HAP-1 (cell line): ENCODE results near the gene CTBP2.
A peak's percentile ranks its signal among the peaks of the same experiment; 100 is the strongest.
"Not testable (repeated sequence)": the region's sequence is repeated elsewhere in the genome, so short reads cannot be mapped to it uniquely, and the experiment has no call there.

ENCODE experiments used
- DNase-seq, 2 experiments: peaks; one replicate each; pipeline ENCODE4 v3.0.0-alpha.2; 2016 to 2020; ENCODE audit warnings: low spot score in 2 of 2
- H3K27me3 ChIP-seq: fragments of 250-450 bp; sonication (Bioruptor Pico); 2 replicates; pipeline ENCODE4 v1.5.1; 2020; ENCODE audit warnings: low read depth, mild to moderate bottlenecking, moderate library complexity
- H3K36me3 ChIP-seq: fragments of 250-450 bp; sonication (Bioruptor Pico); replicated peaks from 2 replicates; pipeline ENCODE4 v1.5.1; 2020; ENCODE audit warnings: mild to moderate bottlenecking
- H3K4me1 ChIP-seq: fragments of 250-450 bp; sonication (Bioruptor Pico); 2 replicates; pipeline ENCODE4 v1.5.1; 2020; ENCODE audit warnings: mild to moderate bottlenecking
- H3K4me3 ChIP-seq: fragments of 250-450 bp; sonication (Bioruptor Pico); 2 replicates; pipeline ENCODE4 v1.5.1; 2020; ENCODE audit warnings: mild to moderate bottlenecking, moderate library complexity
- H3K9me3 ChIP-seq: fragments of 250-450 bp; sonication (Bioruptor Pico); 2 replicates; pipeline ENCODE4 v1.5.1; 2020; ENCODE audit warnings: mild to moderate bottlenecking, moderate library complexity
- in situ Hi-C: fragments of 300-500 bp; cut with MboI; formaldehyde crosslinking; loops from 3 replicates; pipeline ENCODE4 v1.14.3; 2020; ENCODE audit warnings: low sequenced_read_pairs, inconsistent platforms, mixed read lengths

The CTBP2 gene

GRCh38 chr10:124996854-124997215, 163.5 kb downstream of the CTBP2 start:
- Histone ChIP-seq H3K4me1 (no peaks in the 10 kb centered on the region), H3K27me3 (no peaks in the 10 kb centered on the region), H3K9me3 (no peaks in the 10 kb centered on the region), H3K4me3 (no peak overlapping the region), H3K36me3 (peaks cover 81% of the 10 kb centered on the region)
- no peak for DNase-seq
- in situ Hi-C loops: loop anchor here (25.0 kb wide), 1 partner anchor 460 kb away; no protein-coding TSS in a partner anchor

- no peak overlapping the region for H3K4me3 ChIP-seq
- no peak for DNase-seq
- H3K4me1 ChIP-seq: no peaks in the 10 kb centered on the region
- peaks cover 87% of the 10 kb centered on the region for H3K36me3 ChIP-seq
- in situ Hi-C loops: loop anchor here (25.0 kb wide), 1 partner anchor 459 kb away; no protein-coding TSS in a partner anchor
- H3K27me3 ChIP-seq: no peaks in the 10 kb centered on the region
- H3K9me3 ChIP-seq: no peaks in the 10 kb centered on the region
Measured at GRCh38 chr10:124996127-124996853, 164.1 kb downstream of the CTBP2 start.

- in situ Hi-C loops: loop anchor here (25.0 kb wide), 1 partner anchor 458 kb away; no protein-coding TSS in a partner anchor
- H3K36me3 ChIP-seq: peaks cover 88% of the 10 kb centered on the region
Measured at GRCh38 chr10:124995605-124996004, 164.8 kb downstream of the CTBP2 start.

GRCh38 chr10:124994573-124995473, 165.5 kb downstream of the CTBP2 start:
- peaks cover 86% of the 10 kb centered on the region for H3K36me3 ChIP-seq
- no peaks in the 10 kb centered on the region for H3K27me3 ChIP-seq
- in situ Hi-C loops: loop anchor here (25.0 kb wide), 1 partner anchor 458 kb away; no protein-coding TSS in a partner anchor
- H3K4me1 ChIP-seq: no peaks in the 10 kb centered on the region
- no peak overlapping the region for H3K4me3 ChIP-seq
- no peaks in the 10 kb centered on the region for H3K9me3 ChIP-seq
- DNase-seq: no peak

More at GRCh38 chr10:124995605-124996004, 164.8 kb downstream of the CTBP2 start:
- H3K4me1 ChIP-seq: no peaks in the 10 kb centered on the region
- no peak for DNase-seq
- no peaks in the 10 kb centered on the region for H3K9me3 ChIP-seq
- no peaks in the 10 kb centered on the region for H3K27me3 ChIP-seq
- no peak overlapping the region for H3K4me3 ChIP-seq

GRCh38 chr10:124993736-124994451, 166.5 kb downstream of the CTBP2 start:
- Histone ChIP-seq H3K36me3 (peaks cover 90% of the 10 kb centered on the region), H3K27me3 (no peaks in the 10 kb centered on the region), H3K4me3 (no peak overlapping the region), H3K9me3 (no peaks in the 10 kb centered on the region), H3K4me1 (no peaks in the 10 kb centered on the region)
- in situ Hi-C loops: loop anchor here (25.0 kb wide), 1 partner anchor 457 kb away; no protein-coding TSS in a partner anchor
- no peak for DNase-seq

- Histone ChIP-seq H3K4me1 (no peaks in the 10 kb centered on the region), H3K27me3 (no peaks in the 10 kb centered on the region), H3K4me3 (no peak overlapping the region), H3K36me3 (peaks cover 85% of the 10 kb centered on the region), H3K9me3 (no peaks in the 10 kb centered on the region)
- DNase-seq: no peak
- in situ Hi-C loops: loop anchor here (25.0 kb wide), 1 partner anchor 456 kb away; no protein-coding TSS in a partner anchor
Measured at GRCh38 chr10:124993345-124993708, 167.0 kb downstream of the CTBP2 start.

- peaks cover 85% of the 10 kb centered on the region for H3K36me3 ChIP-seq
- DNase-seq: peak; percentile 42 to 80
Measured at GRCh38 chr10:124992462-124993344, 167.7 kb downstream of the CTBP2 start.

GRCh38 chr10:124991835-124992234, 168.5 kb downstream of the CTBP2 start:
- no peaks in the 10 kb centered on the region for H3K4me1 ChIP-seq
- no peaks in the 10 kb centered on the region for H3K9me3 ChIP-seq
- in situ Hi-C loops: loop anchor here (25.0 kb wide), 1 partner anchor 455 kb away; no protein-coding TSS in a partner anchor
- no peak overlapping the region for H3K4me3 ChIP-seq
- H3K27me3 ChIP-seq: no peaks in the 10 kb centered on the region
- peaks cover 85% of the 10 kb centered on the region for H3K36me3 ChIP-seq
- no peak for DNase-seq

More at GRCh38 chr10:124992462-124993344, 167.7 kb downstream of the CTBP2 start:
- Histone ChIP-seq H3K9me3 (no peaks in the 10 kb centered on the region), H3K4me1 (no peaks in the 10 kb centered on the region), H3K27me3 (no peaks in the 10 kb centered on the region), H3K4me3 (no peak overlapping the region)
- in situ Hi-C loops: loop anchor here (25.0 kb wide), 1 partner anchor 455 kb away; no protein-coding TSS in a partner anchor

- Histone ChIP-seq H3K4me3 (no peak overlapping the region), H3K4me1 (no peaks in the 10 kb centered on the region), H3K36me3 (peaks cover 88% of the 10 kb centered on the region), H3K9me3 (no peaks in the 10 kb centered on the region), H3K27me3 (no peaks in the 10 kb centered on the region)
- DNase-seq: no peak
- in situ Hi-C loops: loop anchor here (25.0 kb wide), 1 partner anchor 454 kb away; no protein-coding TSS in a partner anchor
Measured at GRCh38 chr10:124990671-124991625, 169.4 kb downstream of the CTBP2 start.

- Histone ChIP-seq H3K27me3 (no peaks in the 10 kb centered on the region), H3K4me1 (no peaks in the 10 kb centered on the region), H3K9me3 (no peaks in the 10 kb centered on the region), H3K36me3 (peaks cover 91% of the 10 kb centered on the region), H3K4me3 (no peak overlapping the region)
- no peak for DNase-seq
- in situ Hi-C loops: loop anchor here (25.0 kb wide), 1 partner anchor 452 kb away; no protein-coding TSS in a partner anchor
Measured at GRCh38 chr10:124989526-124989925, 170.8 kb downstream of the CTBP2 start.

- H3K27me3 ChIP-seq, H3K4me3 ChIP-seq, H3K9me3 ChIP-seq, H3K4me1 ChIP-seq, DNase-seq: not testable (repeated sequence)
- peaks cover 91% of the 10 kb centered on the region for H3K36me3 ChIP-seq
- in situ Hi-C loops: loop anchor here (25.0 kb wide), 1 partner anchor 451 kb away; no protein-coding TSS in a partner anchor
Measured at GRCh38 chr10:124988753-124989152, 171.6 kb downstream of the CTBP2 start.
